ENCODE data around the gene SFXN5. TPM values are rescaled to one million over a fixed set of nuclear protein-coding genes. Genes with fewer than 3 reads are reported as not detected.

SFXN5 gene
- total RNA-seq, 1 experiment from 2014 or later = 25.9 TPM

DNA sequence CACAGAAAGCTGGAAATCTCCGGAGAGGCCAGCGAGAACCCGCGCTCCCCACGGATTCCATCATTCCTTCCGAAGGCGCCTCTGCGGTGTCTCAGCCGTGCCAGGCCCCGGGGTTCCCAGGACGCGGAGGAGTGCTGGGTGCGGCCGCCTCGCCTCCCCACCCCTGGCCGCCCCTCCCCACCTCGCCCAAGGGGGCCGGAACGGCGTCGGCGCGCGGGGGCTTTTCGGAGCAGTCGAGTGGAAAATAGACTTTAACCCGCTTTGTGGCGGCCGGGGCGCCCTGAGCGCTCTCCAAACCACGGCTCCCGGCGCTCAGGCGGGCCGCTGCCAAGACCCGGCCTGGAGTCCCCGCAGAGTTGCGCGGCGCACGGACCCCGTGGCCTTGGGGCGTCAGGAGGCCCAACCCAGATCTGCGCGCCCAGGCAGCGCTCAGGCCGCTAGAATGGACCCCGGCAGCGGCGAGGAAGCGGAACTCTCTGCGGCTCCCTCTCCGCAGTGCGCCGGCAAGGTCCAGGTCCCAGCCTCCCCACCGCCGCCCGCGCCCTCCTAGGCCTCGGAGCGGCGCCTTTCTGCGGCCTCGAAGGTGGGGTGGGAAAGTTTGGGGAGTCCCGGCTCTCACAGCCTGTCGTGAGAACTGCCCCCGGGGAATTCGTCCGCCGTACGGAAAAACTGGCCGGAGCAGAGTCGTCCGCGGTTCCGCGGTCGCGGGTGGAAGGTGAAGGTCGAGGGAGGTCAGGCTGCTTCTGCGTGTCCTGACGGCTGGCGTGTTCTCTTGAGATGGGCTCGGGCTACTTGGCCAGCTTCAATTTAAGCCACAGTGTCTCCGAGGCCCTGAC, 155.4 kb downstream of the SFXN5 start (continued):
- TF ChIP-seq TEAD1 (CRISPR knock-in tag; IDR thresholded peaks at IDR 0.05) = peak; percentile 26; the same call in 1 of the 2 replicates
- no peak for TF ChIP-seq ZNF396 (CRISPR knock-in tag; IDR thresholded peaks at IDR 0.05; ENCODE audit: borderline replicate concordance)
- no peak for TF ChIP-seq NR1H2 (CRISPR knock-in tag; IDR thresholded peaks at IDR 0.05)
- TF ChIP-seq, protein P1, sequence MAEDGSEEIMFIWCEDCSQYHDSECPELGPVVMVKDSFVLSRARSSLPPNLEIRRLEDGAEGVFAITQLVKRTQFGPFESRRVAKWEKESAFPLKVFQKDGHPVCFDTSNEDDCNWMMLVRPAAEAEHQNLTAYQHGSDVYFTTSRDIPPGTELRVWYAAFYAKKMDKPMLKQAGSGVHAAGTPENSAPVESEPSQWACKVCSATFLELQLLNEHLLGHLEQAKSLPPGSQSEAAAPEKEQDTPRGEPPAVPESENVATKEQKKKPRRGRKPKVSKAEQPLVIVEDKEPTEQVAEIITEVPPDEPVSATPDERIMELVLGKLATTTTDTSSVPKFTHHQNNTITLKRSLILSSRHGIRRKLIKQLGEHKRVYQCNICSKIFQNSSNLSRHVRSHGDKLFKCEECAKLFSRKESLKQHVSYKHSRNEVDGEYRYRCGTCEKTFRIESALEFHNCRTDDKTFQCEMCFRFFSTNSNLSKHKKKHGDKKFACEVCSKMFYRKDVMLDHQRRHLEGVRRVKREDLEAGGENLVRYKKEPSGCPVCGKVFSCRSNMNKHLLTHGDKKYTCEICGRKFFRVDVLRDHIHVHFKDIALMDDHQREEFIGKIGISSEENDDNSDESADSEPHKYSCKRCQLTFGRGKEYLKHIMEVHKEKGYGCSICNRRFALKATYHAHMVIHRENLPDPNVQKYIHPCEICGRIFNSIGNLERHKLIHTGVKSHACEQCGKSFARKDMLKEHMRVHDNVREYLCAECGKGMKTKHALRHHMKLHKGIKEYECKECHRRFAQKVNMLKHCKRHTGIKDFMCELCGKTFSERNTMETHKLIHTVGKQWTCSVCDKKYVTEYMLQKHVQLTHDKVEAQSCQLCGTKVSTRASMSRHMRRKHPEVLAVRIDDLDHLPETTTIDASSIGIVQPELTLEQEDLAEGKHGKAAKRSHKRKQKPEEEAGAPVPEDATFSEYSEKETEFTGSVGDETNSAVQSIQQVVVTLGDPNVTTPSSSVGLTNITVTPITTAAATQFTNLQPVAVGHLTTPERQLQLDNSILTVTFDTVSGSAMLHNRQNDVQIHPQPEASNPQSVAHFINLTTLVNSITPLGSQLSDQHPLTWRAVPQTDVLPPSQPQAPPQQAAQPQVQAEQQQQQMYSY (CRISPR knock-in tag; IDR thresholded peaks at IDR 0.05) = peak; percentile 99
- no peak for TF ChIP-seq ZNF263 (CRISPR knock-in tag; IDR thresholded peaks at IDR 0.05; ENCODE audit: low read depth)
- TF ChIP-seq FOXP4 (CRISPR knock-in tag; IDR thresholded peaks at IDR 0.05) = no peak; the same call in 1 of the 2 replicates
- TF ChIP-seq, protein P2, sequence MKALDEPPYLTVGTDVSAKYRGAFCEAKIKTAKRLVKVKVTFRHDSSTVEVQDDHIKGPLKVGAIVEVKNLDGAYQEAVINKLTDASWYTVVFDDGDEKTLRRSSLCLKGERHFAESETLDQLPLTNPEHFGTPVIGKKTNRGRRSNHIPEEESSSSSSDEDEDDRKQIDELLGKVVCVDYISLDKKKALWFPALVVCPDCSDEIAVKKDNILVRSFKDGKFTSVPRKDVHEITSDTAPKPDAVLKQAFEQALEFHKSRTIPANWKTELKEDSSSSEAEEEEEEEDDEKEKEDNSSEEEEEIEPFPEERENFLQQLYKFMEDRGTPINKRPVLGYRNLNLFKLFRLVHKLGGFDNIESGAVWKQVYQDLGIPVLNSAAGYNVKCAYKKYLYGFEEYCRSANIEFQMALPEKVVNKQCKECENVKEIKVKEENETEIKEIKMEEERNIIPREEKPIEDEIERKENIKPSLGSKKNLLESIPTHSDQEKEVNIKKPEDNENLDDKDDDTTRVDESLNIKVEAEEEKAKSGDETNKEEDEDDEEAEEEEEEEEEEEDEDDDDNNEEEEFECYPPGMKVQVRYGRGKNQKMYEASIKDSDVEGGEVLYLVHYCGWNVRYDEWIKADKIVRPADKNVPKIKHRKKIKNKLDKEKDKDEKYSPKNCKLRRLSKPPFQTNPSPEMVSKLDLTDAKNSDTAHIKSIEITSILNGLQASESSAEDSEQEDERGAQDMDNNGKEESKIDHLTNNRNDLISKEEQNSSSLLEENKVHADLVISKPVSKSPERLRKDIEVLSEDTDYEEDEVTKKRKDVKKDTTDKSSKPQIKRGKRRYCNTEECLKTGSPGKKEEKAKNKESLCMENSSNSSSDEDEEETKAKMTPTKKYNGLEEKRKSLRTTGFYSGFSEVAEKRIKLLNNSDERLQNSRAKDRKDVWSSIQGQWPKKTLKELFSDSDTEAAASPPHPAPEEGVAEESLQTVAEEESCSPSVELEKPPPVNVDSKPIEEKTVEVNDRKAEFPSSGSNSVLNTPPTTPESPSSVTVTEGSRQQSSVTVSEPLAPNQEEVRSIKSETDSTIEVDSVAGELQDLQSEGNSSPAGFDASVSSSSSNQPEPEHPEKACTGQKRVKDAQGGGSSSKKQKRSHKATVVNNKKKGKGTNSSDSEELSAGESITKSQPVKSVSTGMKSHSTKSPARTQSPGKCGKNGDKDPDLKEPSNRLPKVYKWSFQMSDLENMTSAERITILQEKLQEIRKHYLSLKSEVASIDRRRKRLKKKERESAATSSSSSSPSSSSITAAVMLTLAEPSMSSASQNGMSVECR (CRISPR knock-in tag; IDR thresholded peaks at IDR 0.05; ENCODE audit: borderline replicate concordance) = 0 out of 2 replicates have a peak, but pooled peaks have one; percentile 71
- no peak for TF ChIP-seq NR2C2 (CRISPR knock-in tag; IDR thresholded peaks at IDR 0.05)
- TF ChIP-seq OVOL2 (CRISPR knock-in tag; IDR thresholded peaks at IDR 0.05; ENCODE audit: borderline replicate concordance) = no peak
- no peak for TF ChIP-seq SMAD4 (CRISPR knock-in tag; IDR thresholded peaks at IDR 0.05)
- TF ChIP-seq ETV6 (CRISPR knock-in tag; IDR thresholded peaks at IDR 0.05) = no peak
- no peak for TF ChIP-seq CREM (CRISPR knock-in tag; IDR thresholded peaks at IDR 0.05)
- no peak for TF ChIP-seq SMAD3 (CRISPR knock-in tag; IDR thresholded peaks at IDR 0.05; ENCODE audit: borderline replicate concordance)
- TF ChIP-seq, protein P3, sequence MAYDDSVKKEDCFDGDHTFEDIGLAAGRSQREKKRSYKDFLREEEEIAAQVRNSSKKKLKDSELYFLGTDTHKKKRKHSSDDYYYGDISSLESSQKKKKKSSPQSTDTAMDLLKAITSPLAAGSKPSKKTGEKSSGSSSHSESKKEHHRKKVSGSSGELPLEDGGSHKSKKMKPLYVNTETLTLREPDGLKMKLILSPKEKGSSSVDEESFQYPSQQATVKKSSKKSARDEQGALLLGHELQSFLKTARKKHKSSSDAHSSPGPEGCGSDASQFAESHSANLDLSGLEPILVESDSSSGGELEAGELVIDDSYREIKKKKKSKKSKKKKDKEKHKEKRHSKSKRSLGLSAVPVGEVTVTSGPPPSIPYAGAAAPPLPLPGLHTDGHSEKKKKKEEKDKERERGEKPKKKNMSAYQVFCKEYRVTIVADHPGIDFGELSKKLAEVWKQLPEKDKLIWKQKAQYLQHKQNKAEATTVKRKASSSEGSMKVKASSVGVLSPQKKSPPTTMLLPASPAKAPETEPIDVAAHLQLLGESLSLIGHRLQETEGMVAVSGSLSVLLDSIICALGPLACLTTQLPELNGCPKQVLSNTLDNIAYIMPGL (CRISPR knock-in tag; IDR thresholded peaks at IDR 0.05) = peak; percentile 15; the same call in 1 of the 2 replicates
